Measurements from ENCODE around the gene INMT.
A peak's percentile ranks its signal among the peaks of the same experiment; 100 is the strongest.

INMT gene

GRCh38 chr7:30785786-30786185, 33.9 kb downstream of the INMT start:
- in situ Hi-C loops (cut with HindIII; ENCODE audit: low pct_unique_long_range_greater_than_20kb, low sequenced_read_pairs), result no loop called here
- no peak for DNase-seq (ENCODE audit: low read depth in 1 of 2, low spot score in 1 of 2)
- no peak for TF ChIP-seq JUND (IDR thresholded peaks at IDR 0.05; ENCODE audit: low read depth)

- no peak for TF ChIP-seq JUND (IDR thresholded peaks at IDR 0.05; ENCODE audit: low read depth)
- in situ Hi-C loops (cut with HindIII; ENCODE audit: low pct_unique_long_range_greater_than_20kb, low sequenced_read_pairs), result no loop called here
- DNase-seq (ENCODE audit: low read depth in 1 of 2, low spot score in 1 of 2), result no peak
Observed at GRCh38 chr7:30787486-30787885, 35.6 kb downstream of the INMT start.

GRCh38 chr7:30788640-30789333, 36.9 kb downstream of the INMT start:
- DNase-seq (ENCODE audit: low read depth in 1 of 2, low spot score in 1 of 2), result no peak
- TF ChIP-seq JUND (IDR thresholded peaks at IDR 0.05; ENCODE audit: low read depth), result no peak
- in situ Hi-C loops (cut with HindIII; ENCODE audit: low pct_unique_long_range_greater_than_20kb, low sequenced_read_pairs), result no loop called here

GRCh38 chr7:30789334-30789711, 37.4 kb downstream of the INMT start:
- in situ Hi-C loops (cut with HindIII; ENCODE audit: low pct_unique_long_range_greater_than_20kb, low sequenced_read_pairs), result no loop called here
- TF ChIP-seq JUND (IDR thresholded peaks at IDR 0.05; ENCODE audit: low read depth), result no peak
- no peak for DNase-seq (ENCODE audit: low read depth in 1 of 2, low spot score in 1 of 2)

GRCh38 chr7:30790356-30790755, 38.4 kb downstream of the INMT start:
- in situ Hi-C loops (cut with HindIII; ENCODE audit: low pct_unique_long_range_greater_than_20kb, low sequenced_read_pairs), result no loop called here
- no peak for DNase-seq (ENCODE audit: low read depth in 1 of 2, low spot score in 1 of 2)
- TF ChIP-seq JUND (IDR thresholded peaks at IDR 0.05; ENCODE audit: low read depth), result no peak

GRCh38 chr7:30791114-30791513, 39.2 kb downstream of the INMT start:
- DNase-seq (ENCODE audit: low read depth in 1 of 2, low spot score in 1 of 2), result no peak
- TF ChIP-seq JUND (IDR thresholded peaks at IDR 0.05; ENCODE audit: low read depth), result no peak
- in situ Hi-C loops (cut with HindIII; ENCODE audit: low pct_unique_long_range_greater_than_20kb, low sequenced_read_pairs), result no loop called here

GRCh38 chr7:30795161-30795948, 43.4 kb downstream of the INMT start:
- in situ Hi-C loops (cut with HindIII; ENCODE audit: low pct_unique_long_range_greater_than_20kb, low sequenced_read_pairs), result no loop called here
- peak in 1 of 2 experiments; percentile 57 for DNase-seq (ENCODE audit: low read depth in 1 of 2, low spot score in 1 of 2)
- TF ChIP-seq JUND (IDR thresholded peaks at IDR 0.05; ENCODE audit: low read depth), result no peak

- in situ Hi-C loops (cut with HindIII; ENCODE audit: low pct_unique_long_range_greater_than_20kb, low sequenced_read_pairs), result no loop called here
- no peak for DNase-seq (ENCODE audit: low read depth in 1 of 2, low spot score in 1 of 2)
- TF ChIP-seq JUND (IDR thresholded peaks at IDR 0.05; ENCODE audit: low read depth), result no peak
Observed at GRCh38 chr7:30796105-30796869, 44.4 kb downstream of the INMT start.

- DNase-seq (ENCODE audit: low read depth in 1 of 2, low spot score in 1 of 2), result no peak
- in situ Hi-C loops (cut with HindIII; ENCODE audit: low pct_unique_long_range_greater_than_20kb, low sequenced_read_pairs), result no loop called here
- TF ChIP-seq JUND (IDR thresholded peaks at IDR 0.05; ENCODE audit: low read depth), result no peak
Observed at GRCh38 chr7:30797176-30798040, 45.5 kb downstream of the INMT start.

- in situ Hi-C loops (cut with HindIII; ENCODE audit: low pct_unique_long_range_greater_than_20kb, low sequenced_read_pairs), result no loop called here
- no peak for DNase-seq (ENCODE audit: low read depth in 1 of 2, low spot score in 1 of 2)
- no peak for TF ChIP-seq JUND (IDR thresholded peaks at IDR 0.05; ENCODE audit: low read depth)
Observed at GRCh38 chr7:30799206-30799975, 47.5 kb downstream of the INMT start.

- in situ Hi-C loops (cut with HindIII; ENCODE audit: low pct_unique_long_range_greater_than_20kb, low sequenced_read_pairs), result no loop called here
- DNase-seq (ENCODE audit: low read depth in 1 of 2, low spot score in 1 of 2), result no peak
- TF ChIP-seq JUND (IDR thresholded peaks at IDR 0.05; ENCODE audit: low read depth), result no peak
Observed at GRCh38 chr7:30799976-30800661, 48.2 kb downstream of the INMT start.

All from T47D (cell line).